H1 (cell line): ENCODE measurements around the gene RDH16. TPM values are rescaled to one million over a fixed set of nuclear protein-coding genes. Genes with fewer than 3 reads are reported as not detected.

Experiments
- CTCF ChIA-PET: fragments of 300-600 bp; sonication (Branson Sonifier 250); formaldehyde crosslinking; loops from one replicate; lab custom pipeline; 2021; ENCODE audit not compliant: partially characterized antibody; lab: Charles Lee
- POLR2A ChIA-PET: fragments of 300-600 bp; sonication (Branson Sonifier 250); formaldehyde crosslinking; loops from one replicate; lab custom pipeline; 2021; ENCODE audit warnings: inconsistent platforms; ENCODE audit not compliant: partially characterized antibody; lab: Charles Lee
- DNase-seq, 2 experiments: peaks; one replicate each; pipeline versions ENCODE4 v3.0.0 to v3.0.0-alpha.2; 2010 to 2022; ENCODE audit warnings: low spot score in 2 of 2, low read depth in 1 of 2, mixed read lengths in 1 of 2
- FAIRE-seq: peaks from 2 replicates; lab custom pipeline; 2011; peaks lifted over from hg19 to GRCh38; lab: Jason Lieb, UNC
- H2AFZ ChIP-seq: 2 replicates; pipeline ENCODE4 v1.8.1; 2012; ENCODE audit warnings: low read length, inconsistent platforms
- H2AK5ac ChIP-seq: 2 replicates; pipeline ENCODE4 v1.6.1; 2013; ENCODE audit warnings: low read depth, low read length
- H2BK120ac ChIP-seq: replicated peaks from 2 replicates; pipeline ENCODE3; 2013; ENCODE audit warnings: low read depth, low read length, inconsistent platforms
- H2BK12ac ChIP-seq: 2 replicates; pipeline ENCODE4 v1.6.1; 2013; ENCODE audit warnings: low read depth, low read length
- H2BK15ac ChIP-seq: 2 replicates; pipeline ENCODE4 v1.6.1; 2013; ENCODE audit warnings: low read length
- H2BK20ac ChIP-seq: 2 replicates; pipeline ENCODE4 v1.6.1; 2013; ENCODE audit warnings: low read length
- H2BK5ac ChIP-seq: 2 replicates; pipeline ENCODE4 v1.6.1; 2013; ENCODE audit warnings: low read depth, low read length
- H3K14ac ChIP-seq: 2 replicates; pipeline ENCODE4 v1.6.1; 2013; ENCODE audit warnings: inconsistent platforms; ENCODE audit not compliant: insufficient read length
- H3K18ac ChIP-seq: 2 replicates; pipeline ENCODE4 v1.6.1; 2013; ENCODE audit warnings: low read length; ENCODE audit errors: extremely low read depth
- H3K23ac ChIP-seq: 2 replicates; pipeline ENCODE4 v1.6.1; 2013; ENCODE audit warnings: inconsistent platforms; ENCODE audit not compliant: insufficient read length
- H3K23me2 ChIP-seq: 2 replicates; pipeline ENCODE4 v1.6.1; 2013; ENCODE audit warnings: low read depth, low read length
- H3K27ac ChIP-seq: 2 replicates; pipeline ENCODE4 v1.6.1; 2011; ENCODE audit warnings: low read depth, low read length, inconsistent platforms
- H3K27me3 ChIP-seq, 4 experiments: replicated peaks in 1 of 4; 1 replicate in 1 of 4; 2 replicates in 3 of 4; pipeline versions ENCODE4 v1.6.1 to v1.8.1; 2011 to 2013; ENCODE audit warnings: low read length in 3 of 4, mild to moderate bottlenecking in 3 of 4, inconsistent platforms in 2 of 4, mixed read lengths in 2 of 4, moderate library complexity in 1 of 4; ENCODE audit not compliant: control insufficient read depth in 3 of 4, insufficient read depth in 3 of 4; ENCODE audit errors: extremely low read depth in 1 of 4
- H3K36me3 ChIP-seq, 4 experiments: 2 replicates each; pipeline versions ENCODE4 v1.6.1 to v1.8.1; 2011 to 2013; ENCODE audit warnings: mild to moderate bottlenecking in 4 of 4, low read length in 3 of 4, moderate library complexity in 2 of 4, control low read depth in 1 of 4, inconsistent platforms in 1 of 4; ENCODE audit not compliant: insufficient read depth in 4 of 4, control insufficient read depth in 2 of 4
- H3K4ac ChIP-seq: replicated peaks from 2 replicates; pipeline ENCODE3; 2013; ENCODE audit warnings: low read length, low read depth, mixed read lengths, inconsistent platforms; ENCODE audit not compliant: insufficient read length
- H3K4me1 ChIP-seq, 4 experiments: replicated peaks in 1 of 4; 1 replicate in 1 of 4; 2 replicates in 3 of 4; pipeline versions ENCODE4 v1.6.1 to v1.8.1; 2011 to 2013; ENCODE audit warnings: low read length in 3 of 4, inconsistent platforms in 2 of 4, mixed read lengths in 1 of 4; ENCODE audit not compliant: insufficient read depth in 4 of 4, control insufficient read depth in 3 of 4
- H3K4me2 ChIP-seq, 2 experiments: 2 replicates each; pipeline versions ENCODE4 v1.6.1 to v1.8.1; 2011 to 2013; ENCODE audit warnings: low read depth in 2 of 2, low read length in 2 of 2, control low read depth in 1 of 2, inconsistent platforms in 1 of 2, mild to moderate bottlenecking in 1 of 2; ENCODE audit not compliant: insufficient read depth in 1 of 2
- H3K4me3 ChIP-seq, 4 experiments: fragments of 200-600, 300-600 bp in 1 of 4; sonication (generic), shearing (Covaris generic), sonication (Bioruptor Twin) in 1 of 4; 2 replicates each; pipeline versions ENCODE4 v1.5.1 to v1.8.1; 2011 to 2016; ENCODE audit warnings: low read length in 4 of 4, low read depth in 3 of 4, control low read depth in 2 of 4, inconsistent platforms in 2 of 4, mild to moderate bottlenecking in 2 of 4, mixed read lengths in 1 of 4, moderate library complexity in 1 of 4; ENCODE audit not compliant: insufficient read depth in 2 of 4; ENCODE audit errors: extremely low read depth in 1 of 4
- H3K56ac ChIP-seq: replicated peaks from 2 replicates; pipeline ENCODE3; 2013; ENCODE audit warnings: low read depth, mild to moderate bottlenecking, mixed read lengths, low read length, inconsistent platforms; ENCODE audit not compliant: insufficient read length
- H3K79me1 ChIP-seq: 2 replicates; pipeline ENCODE4 v1.6.1; 2013; ENCODE audit warnings: low read depth, low read length, control low read depth
- H3K79me2 ChIP-seq, 2 experiments: 2 replicates each; pipeline versions ENCODE4 v1.6.1 to v1.8.1; 2012 to 2013; ENCODE audit warnings: low read length in 2 of 2, mild to moderate bottlenecking in 2 of 2, inconsistent platforms in 1 of 2; ENCODE audit not compliant: insufficient read depth in 2 of 2, control insufficient read depth in 1 of 2
- H3K9ac ChIP-seq, 4 experiments: replicated peaks in 1 of 4; 1 replicate in 1 of 4; 2 replicates in 3 of 4; pipeline versions ENCODE4 v1.6.1 to v1.8.1; 2011 to 2013; ENCODE audit warnings: low read depth in 3 of 4, low read length in 3 of 4, control low read depth in 2 of 4, mild to moderate bottlenecking in 2 of 4, moderate library complexity in 2 of 4, inconsistent platforms in 1 of 4; ENCODE audit errors: extremely low read depth in 1 of 4
- H3K9me3 ChIP-seq, 2 experiments: 2 replicates each; pipeline versions ENCODE4 v1.6.1 to v1.8.1; 2012 to 2013; ENCODE audit warnings: mild to moderate bottlenecking in 2 of 2, moderate library complexity in 2 of 2, control low read depth in 1 of 2, inconsistent platforms in 1 of 2, low read depth in 1 of 2, low read length in 1 of 2, mixed read lengths in 1 of 2; ENCODE audit not compliant: insufficient read depth in 2 of 2
- H4K20me1 ChIP-seq, 2 experiments: replicated peaks in 1 of 2; 2 replicates each; pipeline versions ENCODE3 to v1.8.1; 2011 to 2013; ENCODE audit warnings: inconsistent platforms in 2 of 2, low read length in 2 of 2, mild to moderate bottlenecking in 1 of 2; ENCODE audit not compliant: insufficient read depth in 2 of 2, control insufficient read depth in 1 of 2
- H4K5ac ChIP-seq: 2 replicates; pipeline ENCODE4 v1.6.1; 2013; ENCODE audit warnings: low read length, low read depth, mixed read lengths, inconsistent platforms; ENCODE audit not compliant: insufficient read length
- H4K8ac ChIP-seq: 2 replicates; pipeline ENCODE4 v1.8.0; 2013; ENCODE audit warnings: mild to moderate bottlenecking, moderate library complexity, low read length, inconsistent platforms; ENCODE audit not compliant: insufficient read depth; ENCODE audit errors: extremely low read depth
- H4K91ac ChIP-seq: replicated peaks from 2 replicates; pipeline ENCODE3; 2013; ENCODE audit warnings: low read length, mixed read lengths, inconsistent platforms; ENCODE audit not compliant: insufficient read length
- BRCA1 ChIP-seq: IDR thresholded peaks from 2 replicates; pipeline ENCODE4 v1.6.1; 2012; ENCODE audit warnings: low read depth, low read length, improper control_type of control experiment
- GTF2F1 ChIP-seq: IDR thresholded peaks from 2 replicates; pipeline ENCODE4 v1.6.1; 2012; ENCODE audit warnings: low read depth, low read length, improper control_type of control experiment, borderline replicate concordance
- HDAC6 ChIP-seq: IDR thresholded peaks from one replicate; pipeline ENCODE4 v1.7.1; 2012; ENCODE audit warnings: low read depth, mild to moderate bottlenecking, inconsistent platforms, low read length, moderate library complexity
- JUN ChIP-seq: IDR thresholded peaks from 2 replicates; pipeline ENCODE4 v1.6.1; 2011; ENCODE audit warnings: low read depth, mild to moderate bottlenecking, improper control_type of control experiment, low read length
- SIRT6 ChIP-seq: IDR thresholded peaks from one replicate; pipeline ENCODE4 v1.7.1; 2012; ENCODE audit warnings: low read length, inconsistent platforms
- SP4 ChIP-seq: IDR thresholded peaks from 2 replicates; pipeline ENCODE4 v1.6.1; 2012; ENCODE audit warnings: low read length, inconsistent platforms
- SRF ChIP-seq: IDR thresholded peaks from 2 replicates; pipeline ENCODE4 v1.6.1; 2011; ENCODE audit warnings: mild to moderate bottlenecking, low read depth, low read length, moderate library complexity
- TAF7 ChIP-seq: optimal IDR thresholded peaks from 2 replicates; pipeline ENCODE3; 2011; ENCODE audit warnings: low read depth, mild to moderate bottlenecking, inconsistent platforms, low read length, moderate library complexity, borderline replicate concordance
- WGBS, 2 experiments: shearing (Covaris generic) in 1 of 2; methylation state at CpG; one replicate each; pipeline versions ENCODE4 v1.1.6 to v1.1.7; 2013 to 2015; ENCODE audit warnings: low lambda C conversion rate in 2 of 2, mixed read lengths in 2 of 2, inconsistent platforms in 1 of 2, low coverage in 1 of 2, missing lambda C conversion rate in 1 of 2; ENCODE audit not compliant: insufficient replicate concordance in 2 of 2, insufficient coverage in 1 of 2, insufficient read length in 1 of 2; ENCODE audit errors: extremely low coverage in 1 of 2, missing lambda C conversion rate in 1 of 2; 5-methylcytosine and 5-hydroxymethylcytosine counted together
- polyA plus RNA-seq, 7 experiments: library from polyadenylated mRNA; depleted of rRNA in 3 of 7; stranded (reverse) in 5 of 7; unstranded in 2 of 7; fragments of >200 nt in 5 of 7; fragments of 200-250 nt in 2 of 7; gene quantifications; 1 replicate in 5 of 7; 2 replicates in 1 of 7; 4 replicates in 1 of 7; pipeline versions ENCODE4 v1.2.1 to v1.2.3, GENCODE V29; 2011 to 2013; ENCODE audit warnings: missing spikeins in 2 of 7, mixed read lengths in 2 of 7
- total RNA-seq: library from RNA; stranded (reverse); fragmentation: NEBNext Ultra II Directional; extraction: Animal tissue kit (Norgen Biotek cat#: 25700); gene quantifications from 2 replicates; pipeline ENCODE4 v1.2.1, GENCODE V29; 2021

RDH16 gene
- total and polyA plus RNA-seq, 2 of the 8 experiments (the other 6 are each of a cell fraction or from before 2014, with no cell fraction given): 0.30 to 0.79 TPM

DNA sequence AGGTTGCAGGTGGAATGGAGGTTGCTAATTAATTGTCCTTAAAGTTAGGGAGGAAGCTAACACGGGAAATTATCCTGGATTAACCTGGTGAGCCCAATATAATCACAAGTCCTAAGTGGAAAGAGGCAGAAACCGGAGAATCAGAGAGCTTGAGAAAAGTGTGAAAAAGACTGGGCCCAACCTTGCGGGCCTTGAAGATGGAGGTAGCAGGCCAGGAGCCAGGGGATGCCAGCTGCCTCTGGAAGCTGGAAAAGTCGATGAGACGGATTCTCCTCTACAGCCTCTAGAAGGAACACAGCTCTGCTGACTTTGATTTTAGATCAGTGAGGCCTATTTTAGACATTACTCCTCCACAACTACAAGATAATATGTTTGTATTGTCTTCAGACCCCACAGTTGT lies 25.3 kb downstream of the RDH16 start:
- H3K18ac ChIP-seq: no peak overlapping the region
- no peak overlapping the region for H4K8ac ChIP-seq
- DNase-seq (peak in 1 of 2 experiments; percentile 35), FAIRE-seq (no peak)
- ChIA-PET CTCF (interaction anchor here (0.8 to 2.1 kb wide), 5 partner anchors 55 to 175 kb away, joined by 3 to 7 read pairs (median 4); no protein-coding TSS in a partner anchor), POLR2A (interaction anchor here (0.7 to 1.1 kb wide), 3 partner anchors 11 to 69 kb away, joined by 3 to 4 read pairs (median 3); no protein-coding TSS in a partner anchor)
- H3K27ac ChIP-seq: no peak overlapping the region
- H3K27me3 ChIP-seq: no peaks in the 10 kb centered on the region
- WGBS, 2 experiments: 81% methylated on average over 5 of the region's 5 CpGs; no CpG with 5 or more reads in 1 of the 2 experiments
- no peaks in the 10 kb centered on the region for H4K20me1 ChIP-seq
- H3K4me1 ChIP-seq: peaks cover 0 to 9% (median 3%) of the 10 kb centered on the region in 4 experiments; a peak in 6 of 7 replicates
- no peak overlapping the region for H3K14ac ChIP-seq
- no peaks in the 10 kb centered on the region for H3K23me2 ChIP-seq
- no peak overlapping the region for H4K91ac ChIP-seq
- H2BK20ac ChIP-seq: no peak overlapping the region
- H2BK12ac ChIP-seq: no peak overlapping the region
- TF ChIP-seq GTF2F1 (no peak), BRCA1 (no peak), SP4 (no peak), SIRT6 (no peak), TAF7 (no peak), JUN (no peak), SRF (no peak), HDAC6 (no peak)
- H4K5ac ChIP-seq: no peak overlapping the region
- no peaks in the 10 kb centered on the region for H3K79me2 ChIP-seq
- no peak overlapping the region for H2AK5ac ChIP-seq
- no peak overlapping the region for H3K4me2 ChIP-seq
- H3K56ac ChIP-seq: no peak overlapping the region
- no peak overlapping the region for H2BK120ac ChIP-seq
- no peak overlapping the region for H3K4ac ChIP-seq
- no peak overlapping the region; the same call in 1 of the 2 replicates for H2BK5ac ChIP-seq
- H3K9ac ChIP-seq: no peak overlapping the region
- no peaks in the 10 kb centered on the region for H3K79me1 ChIP-seq
- H3K23ac ChIP-seq: no peak overlapping the region
- H3K9me3 ChIP-seq: no peaks in the 10 kb centered on the region
- no peaks in the 10 kb centered on the region for H3K36me3 ChIP-seq
- no peak overlapping the region for H3K4me3 ChIP-seq
- H2BK15ac ChIP-seq: no peak overlapping the region
- H2AFZ ChIP-seq: peak overlapping the region; percentile 79; the same call in 1 of the 2 replicates
